Measurements from ENCODE around the gene CNTROB. TPM values are rescaled to one million over a fixed set of nuclear protein-coding genes. Genes with fewer than 3 reads are reported as not detected.
A peak's percentile ranks its signal among the peaks of the same experiment; 100 is the strongest.

Gene CNTROB
- total RNA-seq, 1 experiment from 2014 or later = 30.1 TPM

- Histone ChIP-seq H2AK5ac (ENCODE audit: insufficient read length, low read length) (no peak overlapping the region), H3K23ac (ENCODE audit: insufficient read length, low read depth, low read length) (no peak overlapping the region), H3K79me2 (ENCODE audit: insufficient read depth, low read length) (no peaks in the 10 kb centered on the region), H3K4me1 (ENCODE audit: insufficient read depth, low read length) (no peaks in the 10 kb centered on the region), H4K20me1 (ENCODE audit: control insufficient read depth, insufficient read depth, insufficient read length) (no peaks in the 10 kb centered on the region), H3K4ac (ENCODE audit: low read depth, low read length) (no peak overlapping the region), H3T11ph (ENCODE audit: low read length) (no peak overlapping the region), H3K4me2 (ENCODE audit: insufficient read depth, insufficient read length, low read length) (peak overlapping the region; percentile 96), H3K27ac (ENCODE audit: insufficient read length, low read depth, low read length) (no peak overlapping the region), H2BK120ac (ENCODE audit: low read depth, low read length, poor library complexity, severe bottlenecking) (no peak overlapping the region), H3K14ac (ENCODE audit: insufficient read depth, low read length) (no peak overlapping the region), H4K5ac (ENCODE audit: insufficient read length, low read depth, low read length) (no peak overlapping the region), H3K18ac (ENCODE audit: insufficient read length, low read depth, low read length) (no peak overlapping the region), H4K8ac (replicated peaks; ENCODE audit: insufficient read length, low read depth, low read length) (no peak overlapping the region), H3K9me3 (ENCODE audit: control insufficient read depth, low read depth, low read length) (no peaks in the 10 kb centered on the region), H3K79me1 (ENCODE audit: insufficient read depth, low read depth, low read length, poor library complexity, severe bottlenecking) (no peaks in the 10 kb centered on the region), H2BK12ac (ENCODE audit: insufficient read length, low read depth, low read length) (no peak overlapping the region), H4K91ac (ENCODE audit: insufficient read length, low read depth, low read length) (no peak overlapping the region), H3K27me3 (ENCODE audit: insufficient read depth, low read length) (peaks cover 10% of the 10 kb centered on the region; the same call in 1 of the 2 replicates), H3K9ac (ENCODE audit: extremely low read depth, insufficient read length, low read length) (peak overlapping the region; percentile 37), H3K23me2 (ENCODE audit: insufficient read length, low read depth, low read length, poor library complexity, severe bottlenecking) (peaks cover 14% of the 10 kb centered on the region), H2BK5ac (ENCODE audit: insufficient read length, low read length) (no peak overlapping the region), H2AFZ (ENCODE audit: low read length) (no peak overlapping the region), H2BK15ac (ENCODE audit: low read depth, low read length) (no peak overlapping the region), H3K56ac (ENCODE audit: insufficient read length, low read depth, low read length) (no peak overlapping the region), H2BK20ac (ENCODE audit: low read depth, low read length, poor library complexity, severe bottlenecking) (no peak overlapping the region)
- H3K27me3 Mint-ChIP-seq (ENCODE audit: low read depth) = peaks cover 21% of the 10 kb centered on the region
- peak; percentile 23; the same call in 2 of the 3 replicates for TF ChIP-seq CTCF (conservative IDR thresholded peaks at IDR 0.05)
- peak; percentile 67 for DNase-seq
- H3K4me1 Mint-ChIP-seq = peaks cover 27 to 28% of the 10 kb centered on the region in 2 experiments
- no CpG with 5 or more reads among the region's 16 CpGs for WGBS (ENCODE audit: extremely low coverage, insufficient read length, low lambda C conversion rate)
- peak overlapping the region in 1 of 3 experiments; percentile 45; a peak in 1 of 7 replicates for H3K27ac Mint-ChIP-seq
- H3K4me3 Mint-ChIP-seq = peak overlapping the region; percentile 93 to 94
- peaks cover 4 to 29% (median 25%) of the 10 kb centered on the region in 3 experiments; a peak in 5 of 7 replicates for H3K36me3 Mint-ChIP-seq (ENCODE audit: insufficient read depth in 1 of 3, low read depth in 3 of 3)
- no peaks in the 10 kb centered on the region for H3K9me3 Mint-ChIP-seq
These were observed 943 bp downstream of the CNTROB start for GRCh38 chr17:7932949-7933348.

Measured in H9 (cell line).